ENCODE measurements around the gene NOTCH2. TPM values are rescaled to one million over a fixed set of nuclear protein-coding genes. Genes with fewer than 3 reads are reported as not detected.
"Not testable (repeated sequence)": the region's sequence is repeated elsewhere in the genome, so short reads cannot be mapped to it uniquely, and the experiment has no call there.

Gene NOTCH2
- total RNA-seq, 2 donors from 2014 or later, result 64.6 to 79.2 TPM

- not testable (repeated sequence) for ATAC-seq (replicated peaks in 1 of 2); H3K27ac Mint-ChIP-seq
These were observed 92.2 kb downstream of the NOTCH2 start for GRCh38 chr1:119977113-119977736.

GRCh38 chr1:119975582-119976254 lies 93.7 kb downstream of the NOTCH2 start:
- DNase-seq; H3K4me3 Mint-ChIP-seq; H3K27me3 Mint-ChIP-seq (ENCODE audit: low read depth); H3K9me3 Mint-ChIP-seq; H3K27ac Mint-ChIP-seq; ATAC-seq (replicated peaks in 1 of 2); H3K36me3 Mint-ChIP-seq (ENCODE audit: insufficient read depth in 2 of 2): not testable (repeated sequence)
- peaks cover 19% of the 10 kb centered on the region for H3K4me1 Mint-ChIP-seq (ENCODE audit: low read depth)

More at GRCh38 chr1:119977113-119977736, 92.2 kb downstream of the NOTCH2 start:
- not testable (repeated sequence) for H3K27me3 Mint-ChIP-seq (ENCODE audit: low read depth); H3K36me3 Mint-ChIP-seq (ENCODE audit: insufficient read depth in 2 of 2); H3K4me3 Mint-ChIP-seq; DNase-seq; H3K9me3 Mint-ChIP-seq
- H3K4me1 Mint-ChIP-seq (ENCODE audit: low read depth), result peaks cover 15% of the 10 kb centered on the region

- Mint-ChIP-seq H3K9me3 (peaks cover 0 to 5% of the 10 kb centered on the region in 2 donors), H3K27ac (no peak overlapping the region), H3K27me3 (ENCODE audit: low read depth) (no peaks in the 10 kb centered on the region), H3K4me3 (no peak overlapping the region), H3K36me3 (ENCODE audit: insufficient read depth in 2 of 2) (peaks cover 5 to 10% of the 10 kb centered on the region in 2 donors), H3K4me1 (ENCODE audit: low read depth) (peaks cover 19% of the 10 kb centered on the region)
- ATAC-seq (replicated peaks in 1 of 2), result no peak
- DNase-seq, result no peak
These were observed 94.5 kb downstream of the NOTCH2 start for GRCh38 chr1:119975006-119975405.

GRCh38 chr1:119974013-119974412 lies 95.4 kb downstream of the NOTCH2 start:
- Mint-ChIP-seq H3K9me3 (peaks cover 0 to 5% of the 10 kb centered on the region in 2 donors), H3K27me3 (ENCODE audit: low read depth) (no peaks in the 10 kb centered on the region), H3K4me3 (no peak overlapping the region), H3K27ac (peak overlapping the region; percentile 11), H3K36me3 (ENCODE audit: insufficient read depth in 2 of 2) (peaks cover 5 to 11% of the 10 kb centered on the region in 2 donors), H3K4me1 (ENCODE audit: low read depth) (peaks cover 20% of the 10 kb centered on the region)
- no peak for DNase-seq
- no peak for ATAC-seq (replicated peaks in 1 of 2)

- Mint-ChIP-seq H3K36me3 (ENCODE audit: insufficient read depth in 2 of 2) (peaks cover 8 to 18% of the 10 kb centered on the region in 2 donors), H3K9me3 (peaks cover 0 to 5% of the 10 kb centered on the region in 2 donors), H3K27me3 (ENCODE audit: low read depth) (no peaks in the 10 kb centered on the region), H3K27ac (no peak overlapping the region), H3K4me1 (ENCODE audit: low read depth) (peaks cover 24% of the 10 kb centered on the region), H3K4me3 (no peak overlapping the region)
- ATAC-seq (replicated peaks in 1 of 2), result no peak
- no peak for DNase-seq
These were observed 97.5 kb downstream of the NOTCH2 start for GRCh38 chr1:119971710-119972570.

GRCh38 chr1:119968601-119969000 lies 100.9 kb downstream of the NOTCH2 start:
- Mint-ChIP-seq H3K27ac (no peak overlapping the region), H3K36me3 (ENCODE audit: insufficient read depth in 2 of 2) (peaks cover 8 to 16% of the 10 kb centered on the region in 2 donors), H3K4me1 (ENCODE audit: low read depth) (peaks cover 22% of the 10 kb centered on the region), H3K27me3 (ENCODE audit: low read depth) (no peaks in the 10 kb centered on the region), H3K9me3 (peaks cover 0 to 5% of the 10 kb centered on the region in 2 donors), H3K4me3 (no peak overlapping the region)
- DNase-seq (no peak), ATAC-seq (replicated peaks in 1 of 2) (no peak)

GRCh38 chr1:119968068-119968492 lies 101.4 kb downstream of the NOTCH2 start:
- H3K27ac Mint-ChIP-seq, result no peak overlapping the region
- ATAC-seq (replicated peaks in 1 of 2) (peak; percentile 95 to 98), DNase-seq (peak; percentile 78 to 83)
- H3K36me3 Mint-ChIP-seq (ENCODE audit: insufficient read depth in 2 of 2), result peaks cover 8 to 16% of the 10 kb centered on the region in 2 donors
- H3K9me3 Mint-ChIP-seq, result peaks cover 0 to 5% of the 10 kb centered on the region in 2 donors
- peaks cover 18% of the 10 kb centered on the region for H3K4me1 Mint-ChIP-seq (ENCODE audit: low read depth)
- no peaks in the 10 kb centered on the region for H3K27me3 Mint-ChIP-seq (ENCODE audit: low read depth)
- no peak overlapping the region for H3K4me3 Mint-ChIP-seq

- peaks cover 7 to 13% of the 10 kb centered on the region in 2 donors for H3K36me3 Mint-ChIP-seq (ENCODE audit: insufficient read depth in 2 of 2)
- peaks cover 14% of the 10 kb centered on the region for H3K4me1 Mint-ChIP-seq (ENCODE audit: low read depth)
- DNase-seq (no peak), ATAC-seq (replicated peaks in 1 of 2) (no peak)
- H3K27me3 Mint-ChIP-seq (ENCODE audit: low read depth), result no peaks in the 10 kb centered on the region
- no peak overlapping the region for H3K4me3 Mint-ChIP-seq
- H3K27ac Mint-ChIP-seq, result no peak overlapping the region
- H3K9me3 Mint-ChIP-seq, result peaks cover 0 to 4% of the 10 kb centered on the region in 2 donors
These were observed 102.8 kb downstream of the NOTCH2 start for GRCh38 chr1:119966681-119967080.

GRCh38 chr1:119966020-119966419 lies 103.4 kb downstream of the NOTCH2 start:
- Mint-ChIP-seq H3K9me3 (no peaks in the 10 kb centered on the region), H3K27me3 (ENCODE audit: low read depth) (no peaks in the 10 kb centered on the region), H3K4me1 (ENCODE audit: low read depth) (peaks cover 10% of the 10 kb centered on the region), H3K36me3 (ENCODE audit: insufficient read depth in 2 of 2) (peaks cover 3 to 8% of the 10 kb centered on the region in 2 donors), H3K27ac (no peak overlapping the region), H3K4me3 (no peak overlapping the region)
- ATAC-seq (replicated peaks in 1 of 2) (no peak), DNase-seq (no peak)

GRCh38 chr1:119964673-119965363 lies 104.6 kb downstream of the NOTCH2 start:
- Mint-ChIP-seq H3K4me1 (ENCODE audit: low read depth) (peaks cover 10% of the 10 kb centered on the region), H3K9me3 (no peaks in the 10 kb centered on the region), H3K27ac (no peak overlapping the region), H3K36me3 (ENCODE audit: insufficient read depth in 2 of 2) (peaks cover 3 to 8% of the 10 kb centered on the region in 2 donors), H3K27me3 (ENCODE audit: low read depth) (no peaks in the 10 kb centered on the region), H3K4me3 (no peak overlapping the region)
- no peak for ATAC-seq (replicated peaks in 1 of 2)
- no peak for DNase-seq

GRCh38 chr1:119962296-119962968 lies 107.0 kb downstream of the NOTCH2 start:
- no peaks in the 10 kb centered on the region for H3K27me3 Mint-ChIP-seq (ENCODE audit: low read depth)
- peaks cover 0 to 3% of the 10 kb centered on the region in 2 donors for H3K36me3 Mint-ChIP-seq (ENCODE audit: insufficient read depth in 2 of 2)
- no peaks in the 10 kb centered on the region for H3K9me3 Mint-ChIP-seq
- no peaks in the 10 kb centered on the region for H3K4me1 Mint-ChIP-seq (ENCODE audit: low read depth)
- no peak for ATAC-seq (replicated peaks in 1 of 2)
- H3K27ac Mint-ChIP-seq, result no peak overlapping the region
- DNase-seq, result no peak
- H3K4me3 Mint-ChIP-seq, result no peak overlapping the region

GRCh38 chr1:119960501-119960900 lies 109.0 kb downstream of the NOTCH2 start:
- no peak for DNase-seq
- Mint-ChIP-seq H3K9me3 (no peaks in the 10 kb centered on the region), H3K27ac (no peak overlapping the region), H3K36me3 (ENCODE audit: insufficient read depth in 2 of 2) (peaks cover 0 to 3% of the 10 kb centered on the region in 2 donors), H3K4me1 (ENCODE audit: low read depth) (no peaks in the 10 kb centered on the region), H3K27me3 (ENCODE audit: low read depth) (no peaks in the 10 kb centered on the region), H3K4me3 (no peak overlapping the region)
- no peak for ATAC-seq (replicated peaks in 1 of 2)
